ENCODE measurements around the gene UBE2QL1. TPM values are rescaled to one million over a fixed set of nuclear protein-coding genes. Genes with fewer than 3 reads are reported as not detected.
A peak's percentile ranks its signal among the peaks of the same experiment; 100 is the strongest.

UBE2QL1 gene
- total RNA-seq, 4 donors from 2014 or later, result 0.37 to 0.96 (median 0.64) TPM; not detected in 1

GRCh38 chr5:6417657-6418056 lies 31.0 kb upstream of the UBE2QL1 start:
- no peaks in the 10 kb centered on the region for H3K36me3 ChIP-seq
- H3K27me3 ChIP-seq, result no peaks in the 10 kb centered on the region
- in situ Hi-C loops (cut with MboI; ENCODE audit: low pct_ligation_motif_present in 1 of 4, low pct_unique_long_range_greater_than_20kb in 1 of 4, low sequenced_read_pairs in 3 of 4) (no loop called here), intact Hi-C loops (cut with DNase I; ENCODE audit: low total_unique reads) (no loop called here)
- no peak overlapping the region for H3K27ac ChIP-seq
- no peaks in the 10 kb centered on the region for H3K9me3 ChIP-seq
- H3K4me1 ChIP-seq, result peaks cover 0 to 3% (median 0%) of the 10 kb centered on the region in 4 donors
- no peak for TF ChIP-seq POLR2AphosphoS5 (IDR thresholded peaks at IDR 0.05)
- no peak for TF ChIP-seq CTCF (IDR thresholded peaks at IDR 0.05)
- TF ChIP-seq POLR2A (IDR thresholded peaks at IDR 0.05), result no peak
- no peak for TF ChIP-seq EP300 (IDR thresholded peaks at IDR 0.05; ENCODE audit: low read depth)
- no peak for DNase-seq
- H3K4me3 ChIP-seq, result no peak overlapping the region
- 92% methylated on average over 10 of the region's 10 CpGs; no CpG with 5 or more reads in 1 of the 2 donors for WGBS, 2 donors (ENCODE audit: low coverage in 1 of 2)

GRCh38 chr5:6418679-6419276 lies 29.9 kb upstream of the UBE2QL1 start:
- Histone ChIP-seq H3K4me3 (no peak overlapping the region), H3K36me3 (no peaks in the 10 kb centered on the region), H3K9me3 (no peaks in the 10 kb centered on the region), H3K27me3 (no peaks in the 10 kb centered on the region), H3K4me1 (peaks cover 0 to 3% (median 0%) of the 10 kb centered on the region in 4 donors), H3K27ac (no peak overlapping the region)
- WGBS, 2 donors (ENCODE audit: low coverage in 1 of 2), result 17 to 75% methylated on average over 1 to 3 of the region's 3 CpGs
- in situ Hi-C loops (cut with MboI; ENCODE audit: low pct_ligation_motif_present in 1 of 4, low pct_unique_long_range_greater_than_20kb in 1 of 4, low sequenced_read_pairs in 3 of 4), result no loop called here
- DNase-seq, result no peak
- TF ChIP-seq POLR2A (IDR thresholded peaks at IDR 0.05), result no peak
- no peak for TF ChIP-seq POLR2AphosphoS5 (IDR thresholded peaks at IDR 0.05)
- no peak for TF ChIP-seq CTCF (IDR thresholded peaks at IDR 0.05)
- TF ChIP-seq EP300 (IDR thresholded peaks at IDR 0.05; ENCODE audit: low read depth), result no peak
- intact Hi-C loops (cut with DNase I; ENCODE audit: low total_unique reads), result no loop called here

- peak overlapping the region in 1 of 4 donors; percentile 37 for H3K27ac ChIP-seq
- in situ Hi-C loops (cut with MboI; ENCODE audit: low pct_ligation_motif_present in 1 of 4, low pct_unique_long_range_greater_than_20kb in 1 of 4, low sequenced_read_pairs in 3 of 4) (no loop called here), intact Hi-C loops (cut with DNase I; ENCODE audit: low total_unique reads) (no loop called here)
- H3K36me3 ChIP-seq, result no peaks in the 10 kb centered on the region
- H3K4me3 ChIP-seq, result no peak overlapping the region
- 17 to 23% methylated on average over 3 to 8 of the region's 8 CpGs for WGBS, 2 donors (ENCODE audit: low coverage in 1 of 2)
- peaks cover 0 to 3% (median 0%) of the 10 kb centered on the region in 4 donors for H3K4me1 ChIP-seq
- no peaks in the 10 kb centered on the region for H3K9me3 ChIP-seq
- DNase-seq, result no peak
- no peak for TF ChIP-seq POLR2A (IDR thresholded peaks at IDR 0.05)
- TF ChIP-seq EP300 (IDR thresholded peaks at IDR 0.05; ENCODE audit: low read depth), result no peak
- TF ChIP-seq POLR2AphosphoS5 (IDR thresholded peaks at IDR 0.05), result no peak
- TF ChIP-seq CTCF (IDR thresholded peaks at IDR 0.05), result no peak
- no peaks in the 10 kb centered on the region for H3K27me3 ChIP-seq
Observed at GRCh38 chr5:6419340-6419852, 29.3 kb upstream of the UBE2QL1 start.

GRCh38 chr5:6423327-6424109 lies 25.1 kb upstream of the UBE2QL1 start:
- Histone ChIP-seq H3K4me1 (peaks cover 0 to 3% (median 0%) of the 10 kb centered on the region in 4 donors), H3K27me3 (no peaks in the 10 kb centered on the region), H3K4me3 (no peak overlapping the region), H3K27ac (no peak overlapping the region), H3K9me3 (no peaks in the 10 kb centered on the region), H3K36me3 (no peaks in the 10 kb centered on the region)
- no peak for DNase-seq
- intact Hi-C loops (cut with DNase I; ENCODE audit: low total_unique reads) (no loop called here), in situ Hi-C loops (cut with MboI; ENCODE audit: low pct_ligation_motif_present in 1 of 4, low pct_unique_long_range_greater_than_20kb in 1 of 4, low sequenced_read_pairs in 3 of 4) (no loop called here)
- no peak for TF ChIP-seq POLR2A (IDR thresholded peaks at IDR 0.05)
- no peak for TF ChIP-seq EP300 (IDR thresholded peaks at IDR 0.05; ENCODE audit: low read depth)
- no peak for TF ChIP-seq CTCF (IDR thresholded peaks at IDR 0.05)
- no peak for TF ChIP-seq POLR2AphosphoS5 (IDR thresholded peaks at IDR 0.05)
- 44 to 72% methylated on average over 2 to 13 of the region's 13 CpGs for WGBS, 2 donors (ENCODE audit: low coverage in 1 of 2)

Data from transverse colon (tissue), 4 donors.